Hepatocyte (in vitro differentiated cells): ENCODE measurements around the gene KIF5C.

Source experiments
- EZH2 ChIP-seq: fragments of 200-600 bp; sonication (generic); IDR thresholded peaks from 2 replicates; pipeline ENCODE4 v1.6.1; 2016; ENCODE audit warnings: antibody characterized with exemption, mild to moderate bottlenecking, borderline replicate concordance
- TF ChIP-seq, protein P1 (sequence below): fragments of 200-600 bp; sonication (generic); IDR thresholded peaks from 2 replicates; pipeline ENCODE4 v1.5.1; 2016; ENCODE audit warnings: antibody characterized with exemption, mild to moderate bottlenecking; ENCODE audit not compliant: poor library complexity

DNA sequence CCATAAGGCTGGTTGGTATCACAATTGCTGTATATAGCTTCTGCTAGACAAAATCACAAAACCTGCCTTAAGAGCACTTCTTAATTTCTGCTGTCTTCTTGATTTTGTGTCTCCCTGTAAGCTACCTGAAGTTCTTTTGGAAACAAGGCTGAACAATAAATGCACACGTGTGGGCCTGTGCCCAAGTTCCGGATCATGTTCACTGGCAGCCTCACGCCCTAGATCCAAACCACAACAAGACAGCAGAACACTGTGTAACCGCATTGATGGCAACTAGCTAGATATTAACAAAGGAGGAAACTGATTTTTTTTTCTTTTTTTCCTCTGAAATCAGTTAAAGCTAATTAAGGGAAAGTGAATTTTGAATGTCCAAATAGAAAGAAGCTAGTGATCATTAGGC is 82.0 kb downstream of the KIF5C start:
- TF ChIP-seq, protein P1, sequence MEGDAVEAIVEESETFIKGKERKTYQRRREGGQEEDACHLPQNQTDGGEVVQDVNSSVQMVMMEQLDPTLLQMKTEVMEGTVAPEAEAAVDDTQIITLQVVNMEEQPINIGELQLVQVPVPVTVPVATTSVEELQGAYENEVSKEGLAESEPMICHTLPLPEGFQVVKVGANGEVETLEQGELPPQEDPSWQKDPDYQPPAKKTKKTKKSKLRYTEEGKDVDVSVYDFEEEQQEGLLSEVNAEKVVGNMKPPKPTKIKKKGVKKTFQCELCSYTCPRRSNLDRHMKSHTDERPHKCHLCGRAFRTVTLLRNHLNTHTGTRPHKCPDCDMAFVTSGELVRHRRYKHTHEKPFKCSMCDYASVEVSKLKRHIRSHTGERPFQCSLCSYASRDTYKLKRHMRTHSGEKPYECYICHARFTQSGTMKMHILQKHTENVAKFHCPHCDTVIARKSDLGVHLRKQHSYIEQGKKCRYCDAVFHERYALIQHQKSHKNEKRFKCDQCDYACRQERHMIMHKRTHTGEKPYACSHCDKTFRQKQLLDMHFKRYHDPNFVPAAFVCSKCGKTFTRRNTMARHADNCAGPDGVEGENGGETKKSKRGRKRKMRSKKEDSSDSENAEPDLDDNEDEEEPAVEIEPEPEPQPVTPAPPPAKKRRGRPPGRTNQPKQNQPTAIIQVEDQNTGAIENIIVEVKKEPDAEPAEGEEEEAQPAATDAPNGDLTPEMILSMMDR, result no peak
- TF ChIP-seq EZH2, result no peak
